GM12878 (cell line): ENCODE measurements around the gene ANTXR2. TPM values are rescaled to one million over a fixed set of nuclear protein-coding genes. Genes with fewer than 3 reads are reported as not detected.

Experiments
- ATAC-seq: fragments of 200-7000 bp; cut with Tn5 transposase; 3 replicates; pipeline ENCODE4 v1.9.1; 2020; ENCODE audit warnings: mild to moderate bottlenecking, moderate library complexity
- BruUV-seq: library from RNA; stranded (reverse); fragments of 400-500 nt; replicated peaks from 2 replicates; lab custom pipeline; 2021; lab: Mats Ljungman, UMichigan
- CTCF ChIA-PET: fragments of 300-600 bp; sonication (Branson Sonifier 250); formaldehyde crosslinking; extraction: SDS; loops from one replicate; lab custom pipeline; 2021; ENCODE audit warnings: inconsistent platforms; lab: Yijun Ruan, JAX
- POLR2A ChIA-PET: fragments of 350-600 bp; formaldehyde crosslinking; extraction: SDS; loops from one replicate; lab custom pipeline; 2021; ENCODE audit warnings: inconsistent platforms; lab: Charles Lee
- RAD21 ChIA-PET: fragments of 300-600 bp; sonication (Branson Sonifier 250); formaldehyde crosslinking; loops from one replicate; lab custom pipeline; 2023; ENCODE audit warnings: antibody characterized with exemption; ENCODE audit not compliant: unreplicated experiment; lab: Charles Lee
- SMC1A ChIA-PET: fragments of 300-600 bp; sonication (Branson Sonifier 250); formaldehyde crosslinking; loops from one replicate; lab custom pipeline; 2023; ENCODE audit not compliant: unreplicated experiment, uncharacterized antibody; lab: Charles Lee
- DNase-seq: peaks from one replicate; pipeline ENCODE4 v3.0.0-alpha.2; 2011; ENCODE audit warnings: low read depth, low spot score
- FAIRE-seq: peaks from 3 replicates; lab custom pipeline; 2011; peaks lifted over from hg19 to GRCh38; lab: Jason Lieb, UNC
- H2AFZ ChIP-seq: 2 replicates; pipeline ENCODE4 v1.6.0; 2011; ENCODE audit warnings: low read depth, low read length, control low read depth; ENCODE audit not compliant: control insufficient read depth
- H3K27ac ChIP-seq: 2 replicates; pipeline ENCODE4 v1.5.1; 2011; ENCODE audit warnings: control low read depth; ENCODE audit not compliant: control insufficient read depth, insufficient read depth
- H3K27me3 ChIP-seq, 2 experiments: replicated peaks in 1 of 2; 2 replicates each; pipeline versions ENCODE4 v1.6.0 to v1.6.1; 2011; ENCODE audit warnings: low read length in 1 of 2; ENCODE audit not compliant: control insufficient read depth in 2 of 2, insufficient read depth in 2 of 2
- H3K36me3 ChIP-seq, 2 experiments: 2 replicates each; pipeline ENCODE4 v1.5.1; 2011; ENCODE audit warnings: low read length in 1 of 2; ENCODE audit not compliant: control insufficient read depth in 2 of 2, insufficient read depth in 2 of 2
- H3K4me1 ChIP-seq: 2 replicates; pipeline ENCODE4 v1.6.1; 2011; ENCODE audit warnings: mild to moderate bottlenecking, low read length, moderate library complexity, mixed read lengths; ENCODE audit not compliant: control insufficient read depth, insufficient read depth
- H3K4me2 ChIP-seq: 2 replicates; pipeline ENCODE4 v1.6.0; 2011; ENCODE audit warnings: control low read depth; ENCODE audit not compliant: control insufficient read depth, insufficient read depth
- H3K4me3 ChIP-seq: fragments of 200-600 bp; sonication (generic); 2 replicates; pipeline ENCODE4 v1.5.1; 2016
- H3K79me2 ChIP-seq: 2 replicates; pipeline ENCODE4 v1.6.0; 2011; ENCODE audit warnings: low read length; ENCODE audit not compliant: control insufficient read depth, insufficient read depth
- H3K9ac ChIP-seq: 2 replicates; pipeline ENCODE4 v1.8.0; 2011; ENCODE audit warnings: low read length, control low read depth, mixed read lengths; ENCODE audit not compliant: control insufficient read depth, insufficient read depth
- H3K9me3 ChIP-seq: replicated peaks from 3 replicates; pipeline ENCODE4 v1.5.1; 2011; ENCODE audit warnings: mild to moderate bottlenecking, low read length; ENCODE audit not compliant: control insufficient read depth, insufficient read depth
- H4K20me1 ChIP-seq: 2 replicates; pipeline ENCODE4 v1.6.0; 2011; ENCODE audit not compliant: control insufficient read depth, insufficient read depth
- CBX3 ChIP-seq: fragments of 200-600 bp; sonication (generic); IDR thresholded peaks from 2 replicates; pipeline ENCODE4 v1.6.1; 2016; ENCODE audit warnings: low read depth, borderline replicate concordance
- CBX5 ChIP-seq: sonication (generic); IDR thresholded peaks from 2 replicates; pipeline ENCODE4 v1.6.1; 2016; ENCODE audit warnings: low read depth, moderate library complexity, mild to moderate bottlenecking, inconsistent platforms
- CHD1 ChIP-seq: IDR thresholded peaks from 2 replicates; pipeline ENCODE4 v1.6.1; 2012; ENCODE audit warnings: low read depth, low read length, improper control_type of control experiment
- IRF3 ChIP-seq: fragments of 450-650 bp; IDR thresholded peaks from 2 replicates; pipeline ENCODE4 v1.6.1; 2014; ENCODE audit warnings: mild to moderate bottlenecking
- MYC ChIP-seq: IDR thresholded peaks from 2 replicates; pipeline ENCODE4 v1.6.1; 2011; ENCODE audit warnings: mild to moderate bottlenecking, low read length, moderate library complexity, inconsistent platforms; ENCODE audit not compliant: insufficient read depth, insufficient replicate concordance, insufficient read length, severe bottlenecking
- PML ChIP-seq: IDR thresholded peaks from 2 replicates; pipeline ENCODE4 v1.6.1; 2012; ENCODE audit warnings: low read length, inconsistent platforms
- RAD21 ChIP-seq: IDR thresholded peaks from 2 replicates; pipeline ENCODE4 v1.6.1; 2011; ENCODE audit warnings: mild to moderate bottlenecking, low read depth, low read length, moderate library complexity; ENCODE audit not compliant: insufficient read depth
- RCOR1 ChIP-seq: conservative IDR thresholded peaks from 2 replicates; pipeline ENCODE4 v1.6.1; 2012; ENCODE audit warnings: low read depth, low read length, improper control_type of control experiment
- SKIL ChIP-seq: fragments of 450-650 bp; IDR thresholded peaks from 2 replicates; pipeline ENCODE4 v1.6.1; 2017; ENCODE audit warnings: mild to moderate bottlenecking, low read depth, inconsistent platforms; ENCODE audit not compliant: poor library complexity, severe bottlenecking
- SP1 ChIP-seq: IDR thresholded peaks from one replicate; pipeline ENCODE4 v1.6.1; 2011; ENCODE audit warnings: low read depth, low read length
- TAF1 ChIP-seq: IDR thresholded peaks from 2 replicates; pipeline ENCODE4 v1.6.1; 2011; ENCODE audit warnings: mild to moderate bottlenecking, low read depth, low read length, borderline replicate concordance
- ZNF592 ChIP-seq: fragments of 450-650 bp; IDR thresholded peaks from 2 replicates; pipeline ENCODE4 v1.6.1; 2017; ENCODE audit warnings: mild to moderate bottlenecking, moderate library complexity
- ZSCAN29 ChIP-seq: fragments of 450-650 bp; IDR thresholded peaks from 2 replicates; pipeline ENCODE4 v1.6.1; 2017; ENCODE audit warnings: mild to moderate bottlenecking, moderate library complexity
- WGBS: methylation state at CpG from one replicate; pipeline ENCODE4 v1.1.6; 2016; ENCODE audit warnings: low lambda C conversion rate; ENCODE audit not compliant: insufficient replicate concordance, insufficient coverage; ENCODE audit errors: missing lambda C conversion rate; 5-methylcytosine and 5-hydroxymethylcytosine counted together
- in situ Hi-C: fragments of 300-500 bp; cut with MboI; formaldehyde crosslinking; loops from 9 replicates; pipeline ENCODE4 v1.14.3; 2018; ENCODE audit warnings: mixed read lengths
- intact Hi-C: fragments of 100-400 bp; cut with micrococcal nuclease; formaldehyde crosslinking; loops from one replicate; pipeline ENCODE4 v1.14.2; 2022; ENCODE audit not compliant: unreplicated experiment
- polyA plus RNA-seq, 11 experiments: library from polyadenylated mRNA; depleted of rRNA in 4 of 11; unstranded in 6 of 11; stranded (reverse) in 5 of 11; fragments of >200 nt; fragmentation: Nextera tagmentation in 4 of 11; fragmentation: Illumina TruSeq in 1 of 11; extraction: Ambion mirVana in 4 of 11; extraction: Trizol in 1 of 11; gene quantifications; 1 replicate in 1 of 11; 2 replicates in 10 of 11; pipeline versions ENCODE4 v1.2.1 to v1.2.3, GENCODE V29; 2011 to 2016; ENCODE audit warnings: inconsistent platforms in 2 of 11, missing spikeins in 2 of 11, low read depth in 1 of 11
- total RNA-seq, 4 experiments: library from RNA; depleted of rRNA in 3 of 4; stranded (reverse); fragments of >200 nt in 3 of 4; fragmentation: Illumina TruSeq in 1 of 4; extraction: Trizol in 1 of 4; gene quantifications; 2 replicates each; pipeline versions ENCODE4 v1.2.1 to v1.2.3, GENCODE V29; 2013 to 2021

ANTXR2 gene
- total and polyA plus RNA-seq, 10 of the 15 experiments (the other 5 are each of a cell fraction or from before 2014, with no cell fraction given) = 1.4 to 8.9 (median 5.7) TPM

GRCh38 chr4:79886557-79886956 lies 186.5 kb downstream of the ANTXR2 start:
- no peak overlapping the region for H2AFZ ChIP-seq
- ChIA-PET RAD21 (no interaction called here), POLR2A (no interaction called here), CTCF (no interaction called here), SMC1A (no interaction called here)
- WGBS = 94% methylated on average over 1 of the region's 1 CpG
- no peak for ATAC-seq
- in situ Hi-C loops = no loop called here
- H3K79me2 ChIP-seq = no peaks in the 10 kb centered on the region
- no peak overlapping the region for H3K9ac ChIP-seq
- no peak overlapping the region for H3K27ac ChIP-seq
- BruUV-seq = no TSS peak
- H3K4me3 ChIP-seq = no peak overlapping the region
- TF ChIP-seq RCOR1 (no peak), CBX5 (no peak), PML (no peak), CHD1 (no peak), TAF1 (no peak), IRF3 (no peak), RAD21 (no peak), SKIL (no peak), SP1 (no peak), MYC (no peak), CBX3 (no peak), ZNF592 (no peak), ZSCAN29 (no peak)
- H4K20me1 ChIP-seq = no peaks in the 10 kb centered on the region
- no peaks in the 10 kb centered on the region for H3K27me3 ChIP-seq
- no peak for DNase-seq
- H3K4me2 ChIP-seq = no peak overlapping the region
- H3K4me1 ChIP-seq = no peaks in the 10 kb centered on the region
- FAIRE-seq = no peak
- no peaks in the 10 kb centered on the region for H3K36me3 ChIP-seq
- H3K9me3 ChIP-seq = no peaks in the 10 kb centered on the region
- intact Hi-C loops = no loop called here
